GM19372 (cell line): ENCODE results near the gene C2orf92.

Source experiments
- ATAC-seq: cut with Tn5 transposase; IDR thresholded peaks from one replicate; pipeline ENCODE4 v1.9.1; 2021; ENCODE audit warnings: mild to moderate bottlenecking, low read depth, moderate library complexity; ENCODE audit not compliant: unreplicated experiment

Gene C2orf92

GRCh38 chr2:97712693-97713295, 43.3 kb downstream of the C2orf92 start:
- no peak for ATAC-seq

GRCh38 chr2:97713296-97714083, 44.0 kb downstream of the C2orf92 start, which contains the start of gene ZAP70:
Gene ZAP70, plus strand, starts transcription at chr2:97713576. Its CDS starts 10,461 bp downstream, at chr2:97724037.
- ATAC-seq: no peak

- ATAC-seq: no peak
Measured at GRCh38 chr2:97714084-97714949, 44.8 kb downstream of the C2orf92 start.

GRCh38 chr2:97714950-97715652, 45.6 kb downstream of the C2orf92 start:
- no peak for ATAC-seq

- ATAC-seq: no peak
Measured at GRCh38 chr2:97715951-97716694, 46.6 kb downstream of the C2orf92 start.

GRCh38 chr2:97716695-97717612, 47.4 kb downstream of the C2orf92 start:
- no peak for ATAC-seq

GRCh38 chr2:97717613-97717995, 48.1 kb downstream of the C2orf92 start:
- no peak for ATAC-seq

- peak; percentile 74 for ATAC-seq
Measured at GRCh38 chr2:97718051-97718882, 48.8 kb downstream of the C2orf92 start.

- no peak for ATAC-seq
Measured at GRCh38 chr2:97718942-97719341, 49.4 kb downstream of the C2orf92 start.

GRCh38 chr2:97719362-97720155, 50.0 kb downstream of the C2orf92 start:
- ATAC-seq: no peak

GRCh38 chr2:97720746-97721145, 51.2 kb downstream of the C2orf92 start:
- no peak for ATAC-seq

GRCh38 chr2:97722227-97722626, 52.7 kb downstream of the C2orf92 start:
- no peak for ATAC-seq

GRCh38 chr2:97723156-97724072, 53.9 kb downstream of the C2orf92 start:
- ATAC-seq: no peak

- ATAC-seq: no peak
Measured at GRCh38 chr2:97724073-97724410, 54.5 kb downstream of the C2orf92 start.

GRCh38 chr2:97724501-97724900, 55.0 kb downstream of the C2orf92 start:
- ATAC-seq: no peak
